Stimulated activated CD8-positive, alpha-beta memory T cell treated with anti-CD3 and anti-CD28 coated beads, Interleukin-15, amount 100 ng/mL, for 1 hour (primary cell): ENCODE data around the gene EBI3.
"Not testable (repeated sequence)": the region's sequence is repeated elsewhere in the genome, so short reads cannot be mapped to it uniquely, and the experiment has no call there.

ENCODE experiments used
- DNase-seq: peaks from one replicate; pipeline ENCODE4 v3.0.0-alpha.2; 2020; ENCODE audit warnings: low read depth

The EBI3 gene

DNA sequence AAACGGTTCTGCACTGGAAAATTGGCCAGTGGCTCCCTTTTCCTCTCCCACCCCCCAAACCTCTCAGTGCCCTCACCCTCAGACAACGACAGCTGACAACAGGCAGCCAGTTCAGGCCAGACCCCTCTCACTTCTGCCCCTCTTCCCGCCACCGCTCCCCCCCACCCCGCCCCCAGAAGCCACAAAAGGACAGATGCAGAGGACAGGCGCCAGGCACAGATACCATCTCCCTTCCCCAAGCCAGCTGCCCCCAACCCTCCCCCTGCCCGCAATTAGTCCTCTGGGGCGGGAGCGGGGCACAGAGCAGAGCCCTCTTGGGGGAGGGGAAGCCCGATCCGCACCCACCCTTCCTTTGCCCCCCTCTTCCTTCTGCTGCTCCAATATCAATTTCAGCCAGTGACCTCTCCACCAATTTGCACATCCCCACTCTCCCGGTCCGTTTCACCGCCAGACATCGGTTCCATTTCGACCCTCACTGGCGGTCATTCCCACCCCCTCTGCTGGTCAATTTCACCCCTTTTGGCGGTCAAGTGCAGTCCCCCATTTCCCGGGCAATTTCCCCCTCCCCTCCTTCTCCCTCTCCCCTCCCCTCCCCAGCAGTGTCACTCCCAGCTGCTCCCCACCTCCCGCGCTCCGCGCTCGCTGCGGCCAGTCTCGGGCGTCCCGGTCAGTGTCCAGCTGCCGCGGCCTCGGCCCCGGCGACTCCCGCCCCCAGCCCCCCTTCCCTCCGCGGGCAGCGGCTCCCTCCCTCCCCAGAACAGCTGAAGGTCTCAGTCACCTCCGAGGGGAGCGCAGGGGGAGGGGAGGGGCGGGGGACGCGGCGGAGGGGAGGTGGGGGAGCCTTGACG lies 49.3 kb downstream of the EBI3 start, which contains the start of gene SHD:
TSS of gene SHD (plus strand) at position 848 of the 848 bp plus-strand sequence. CDS start 798 bp downstream, outside the sequence.
- no peak for DNase-seq

DNA sequence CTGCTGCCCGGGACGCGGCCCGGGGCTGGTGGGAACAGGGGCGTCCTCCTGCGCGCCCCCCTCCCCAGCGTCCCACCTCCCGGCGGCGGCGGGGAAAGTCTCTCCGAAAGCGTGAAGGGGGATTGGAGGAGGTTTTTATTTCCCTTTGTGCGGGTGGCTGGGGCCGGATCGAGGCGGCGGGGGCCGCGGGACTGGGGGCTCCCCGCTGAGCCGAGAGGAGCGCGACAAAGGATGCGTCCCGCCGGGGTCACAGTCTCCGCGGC lies 49.9 kb downstream of the EBI3 start:
- DNase-seq, result no peak

DNA sequence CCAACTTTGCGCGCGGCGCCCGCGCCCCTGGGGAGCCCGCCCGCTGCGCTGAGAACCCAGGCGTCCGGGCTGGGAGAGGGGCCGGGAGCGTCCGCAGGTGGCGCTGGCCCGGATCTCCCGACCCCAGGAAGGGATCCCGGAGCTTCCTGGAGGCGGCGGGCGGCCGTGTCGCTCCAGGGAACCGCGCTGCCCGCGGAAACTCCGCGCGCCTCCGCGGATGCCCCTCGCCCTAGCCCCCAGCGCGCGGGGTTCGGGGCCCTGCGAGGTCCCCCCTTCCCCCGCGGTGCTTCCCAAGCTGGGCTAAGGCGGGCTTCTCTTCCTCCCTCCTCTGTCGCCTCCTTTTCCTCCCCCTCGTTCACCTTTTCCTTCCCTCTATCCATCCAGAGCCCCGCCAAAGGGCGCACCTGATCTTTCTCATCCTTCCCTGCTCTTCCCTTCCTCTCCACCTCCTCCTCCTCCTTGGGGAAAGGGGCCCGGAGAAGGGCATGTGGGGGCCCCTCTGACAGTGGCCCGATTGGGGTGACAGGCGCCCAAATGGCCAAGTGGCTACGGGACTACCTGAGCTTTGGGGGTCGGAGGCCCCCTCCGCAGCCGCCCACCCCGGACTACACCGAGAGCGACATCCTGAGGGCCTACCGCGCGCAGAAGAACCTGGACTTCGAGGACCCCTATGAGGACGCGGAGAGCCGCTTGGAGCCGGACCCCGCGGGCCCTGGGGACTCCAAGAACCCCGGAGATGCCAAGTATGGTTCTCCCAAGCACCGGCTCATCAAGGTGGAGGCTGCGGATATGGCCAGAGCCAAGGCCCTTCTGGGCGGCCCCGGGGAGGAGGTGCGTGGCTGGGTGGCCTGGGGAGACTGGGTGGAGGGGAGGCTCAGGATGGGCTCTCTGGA lies 50.5 kb downstream of the EBI3 start:
- DNase-seq, result no peak

DNA sequence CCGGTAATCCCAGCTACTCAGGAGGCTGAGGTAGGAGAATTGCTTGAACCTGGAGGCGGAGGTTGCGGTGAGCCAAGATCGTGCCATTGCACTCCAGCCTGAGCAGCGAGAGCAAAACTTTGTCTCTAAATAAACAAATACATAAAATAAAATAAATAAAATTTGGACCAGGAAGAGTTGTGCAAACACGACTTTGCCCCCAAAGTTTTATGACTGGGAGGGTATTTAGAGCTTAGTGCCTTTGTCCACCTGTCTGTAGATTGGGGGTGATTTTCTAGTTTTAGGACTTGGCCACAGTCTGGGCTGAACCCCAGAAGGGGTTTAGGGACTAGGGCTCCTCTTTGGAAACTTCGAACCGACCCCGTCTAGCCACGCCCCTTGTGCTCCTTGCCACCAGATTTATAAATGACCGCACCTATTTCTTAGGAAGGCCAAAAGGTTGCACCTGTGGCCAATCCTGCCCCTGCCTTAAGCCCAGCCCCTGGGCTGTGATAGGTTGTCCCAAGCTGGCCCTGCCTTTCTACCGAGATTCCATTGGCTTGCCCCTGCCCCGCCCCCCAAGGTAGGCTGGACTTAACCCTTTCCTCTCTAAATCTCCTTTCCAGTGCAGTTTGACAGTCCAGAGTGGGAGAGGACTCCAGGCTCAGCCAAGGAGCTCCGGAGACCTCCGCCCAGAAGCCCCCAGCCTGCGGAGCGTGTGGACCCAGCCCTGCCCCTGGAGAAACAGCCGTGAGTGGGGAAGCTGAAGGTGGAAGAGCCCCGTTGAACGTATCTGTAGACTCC lies 55.0 kb downstream of the EBI3 start:
- no peak for DNase-seq

DNA sequence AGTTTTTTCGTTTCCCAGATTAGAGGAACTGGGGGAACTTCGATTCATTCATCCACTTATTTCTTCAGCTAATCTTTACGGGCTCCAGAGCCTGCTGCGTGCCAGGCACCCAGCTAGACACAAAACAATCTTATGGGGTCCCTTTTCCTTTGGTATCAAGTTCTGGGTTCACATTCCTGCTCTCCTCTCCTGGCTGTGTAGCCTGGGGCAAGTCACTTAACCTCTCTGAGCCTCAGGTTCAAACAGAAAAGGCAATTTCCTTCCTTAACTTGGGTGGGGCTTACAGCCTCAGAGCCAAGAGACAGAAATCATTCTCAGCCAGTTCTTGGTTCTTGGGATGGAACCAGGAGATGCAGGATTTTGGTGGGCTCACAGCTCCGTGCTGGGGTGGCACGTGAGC lies 55.7 kb downstream of the EBI3 start:
- no peak for DNase-seq

DNA sequence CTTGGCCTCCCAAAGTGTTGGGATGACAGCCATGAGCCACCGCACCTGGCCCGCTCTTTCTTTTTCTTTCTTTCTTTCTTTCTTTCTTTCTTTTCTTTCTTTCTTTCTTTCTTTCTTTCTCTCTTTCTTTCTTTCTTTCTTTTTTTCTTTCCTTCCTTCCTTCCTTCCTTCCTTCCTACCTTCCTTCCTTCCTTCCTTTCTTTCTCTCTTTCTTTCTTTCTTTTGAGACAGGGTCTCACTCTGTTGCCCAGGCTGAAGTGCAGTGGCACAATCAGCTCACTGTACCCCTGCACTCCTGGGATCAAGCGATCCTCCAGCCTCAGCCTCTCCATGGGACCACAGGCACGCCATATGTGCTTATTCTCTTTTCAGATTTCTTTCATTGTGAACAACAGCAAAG lies 56.8 kb downstream of the EBI3 start:
- DNase-seq, result not testable (repeated sequence)
